H9 (cell line): ENCODE data around the gene IRF4. TPM values are rescaled to one million over a fixed set of nuclear protein-coding genes. Genes with fewer than 3 reads are reported as not detected.

Source experiments
- DNase-seq: peaks from one replicate; pipeline ENCODE4 v3.0.0-alpha.2; 2017
- H2AFZ ChIP-seq: one replicate; pipeline ENCODE4 v1.6.1; 2013; ENCODE audit warnings: mild to moderate bottlenecking, low read length, control low read depth, moderate library complexity
- H2AK5ac ChIP-seq: 2 replicates; pipeline ENCODE4 v1.6.1; 2013; ENCODE audit warnings: low read length, control low read depth, mixed read lengths; ENCODE audit not compliant: insufficient read length
- H2BK120ac ChIP-seq: one replicate; pipeline ENCODE4 v1.6.1; 2013; ENCODE audit warnings: low read depth, mild to moderate bottlenecking, low read length, control low read depth, inconsistent platforms; ENCODE audit not compliant: poor library complexity, severe bottlenecking
- H2BK12ac ChIP-seq: 2 replicates; pipeline ENCODE4 v1.6.1; 2013; ENCODE audit warnings: low read length, control low read depth, mixed read lengths, low read depth; ENCODE audit not compliant: insufficient read length
- H2BK15ac ChIP-seq: 2 replicates; pipeline ENCODE4 v1.6.1; 2013; ENCODE audit warnings: low read depth, low read length, control low read depth
- H2BK20ac ChIP-seq: one replicate; pipeline ENCODE4 v1.6.1; 2013; ENCODE audit warnings: low read depth, mild to moderate bottlenecking, low read length, control low read depth, inconsistent platforms; ENCODE audit not compliant: poor library complexity, severe bottlenecking
- H2BK5ac ChIP-seq: 2 replicates; pipeline ENCODE4 v1.6.1; 2013; ENCODE audit warnings: low read length, control low read depth, mixed read lengths; ENCODE audit not compliant: insufficient read length
- H3K14ac ChIP-seq: 2 replicates; pipeline ENCODE4 v1.6.1; 2013; ENCODE audit warnings: low read length, control low read depth; ENCODE audit not compliant: insufficient read depth
- H3K18ac ChIP-seq: 2 replicates; pipeline ENCODE4 v1.6.1; 2013; ENCODE audit warnings: low read depth, mild to moderate bottlenecking, mixed read lengths, low read length, control low read depth; ENCODE audit not compliant: insufficient read length
- H3K23ac ChIP-seq: 2 replicates; pipeline ENCODE4 v1.6.1; 2013; ENCODE audit warnings: low read length, control low read depth, mixed read lengths, low read depth; ENCODE audit not compliant: insufficient read length
- H3K23me2 ChIP-seq: 2 replicates; pipeline ENCODE4 v1.6.1; 2013; ENCODE audit warnings: low read depth, mild to moderate bottlenecking, mixed read lengths, low read length, control low read depth; ENCODE audit not compliant: insufficient read length, poor library complexity, severe bottlenecking
- H3K27ac ChIP-seq: 2 replicates; pipeline ENCODE4 v1.5.1; 2013; ENCODE audit warnings: low read length, control low read depth, mixed read lengths, low read depth; ENCODE audit not compliant: insufficient read length
- H3K27me3 ChIP-seq: 2 replicates; pipeline ENCODE4 v1.6.1; 2013; ENCODE audit warnings: low read length, control low read depth, inconsistent platforms; ENCODE audit not compliant: insufficient read depth
- H3K4ac ChIP-seq: 2 replicates; pipeline ENCODE4 v1.6.1; 2013; ENCODE audit warnings: low read depth, mild to moderate bottlenecking, control low read depth, inconsistent platforms, low read length, moderate library complexity
- H3K4me1 ChIP-seq: 2 replicates; pipeline ENCODE4 v1.6.1; 2013; ENCODE audit warnings: low read length, control low read depth, inconsistent platforms; ENCODE audit not compliant: insufficient read depth
- H3K4me2 ChIP-seq: 2 replicates; pipeline ENCODE4 v1.6.1; 2013; ENCODE audit warnings: low read length, control low read depth, mixed read lengths; ENCODE audit not compliant: insufficient read length, insufficient read depth
- H3K56ac ChIP-seq: 2 replicates; pipeline ENCODE4 v1.6.1; 2013; ENCODE audit warnings: low read depth, mild to moderate bottlenecking, mixed read lengths, low read length, control low read depth; ENCODE audit not compliant: insufficient read length
- H3K79me1 ChIP-seq: 2 replicates; pipeline ENCODE4 v1.6.1; 2013; ENCODE audit warnings: low read depth, mild to moderate bottlenecking, moderate library complexity, low read length, control low read depth, inconsistent platforms; ENCODE audit not compliant: insufficient read depth, poor library complexity, severe bottlenecking
- H3K79me2 ChIP-seq: 2 replicates; pipeline ENCODE4 v1.6.1; 2013; ENCODE audit warnings: low read length, control low read depth, inconsistent platforms; ENCODE audit not compliant: insufficient read depth
- H3K9ac ChIP-seq: 2 replicates; pipeline ENCODE4 v1.6.1; 2013; ENCODE audit warnings: low read length, control low read depth, mixed read lengths; ENCODE audit not compliant: insufficient read length; ENCODE audit errors: extremely low read depth
- H3K9me3 ChIP-seq: one replicate; pipeline ENCODE4 v1.6.1; 2013; ENCODE audit warnings: low read depth, low read length, inconsistent platforms; ENCODE audit not compliant: control insufficient read depth
- H3T11ph ChIP-seq: one replicate; pipeline ENCODE4 v1.6.1; 2013; ENCODE audit warnings: mild to moderate bottlenecking, low read length, control low read depth, inconsistent platforms
- H4K20me1 ChIP-seq: one replicate; pipeline ENCODE4 v1.6.1; 2013; ENCODE audit not compliant: control insufficient read depth, insufficient read length, insufficient read depth
- H4K5ac ChIP-seq: 2 replicates; pipeline ENCODE4 v1.6.1; 2013; ENCODE audit warnings: low read depth, mild to moderate bottlenecking, mixed read lengths, low read length, control low read depth; ENCODE audit not compliant: insufficient read length
- H4K8ac ChIP-seq: replicated peaks from 2 replicates; pipeline ENCODE4 v1.6.1; 2013; ENCODE audit warnings: low read length, control low read depth, mixed read lengths, low read depth; ENCODE audit not compliant: insufficient read length
- H4K91ac ChIP-seq: 2 replicates; pipeline ENCODE4 v1.6.1; 2013; ENCODE audit warnings: low read depth, mild to moderate bottlenecking, moderate library complexity, mixed read lengths, low read length, control low read depth; ENCODE audit not compliant: insufficient read length
- H3K27ac Mint-ChIP-seq, 3 experiments: 2 replicates in 2 of 3; 3 replicates in 1 of 3; pipeline ENCODE4 v1.8.0; 2020 to 2021; ENCODE audit warnings: mixed read lengths in 3 of 3, mild to moderate bottlenecking in 1 of 3, moderate library complexity in 1 of 3
- H3K27me3 Mint-ChIP-seq: 2 replicates; pipeline ENCODE4 v1.8.0; 2021; ENCODE audit warnings: low read depth, mild to moderate bottlenecking, moderate library complexity, mixed read lengths
- H3K36me3 Mint-ChIP-seq, 3 experiments: 2 replicates in 2 of 3; 3 replicates in 1 of 3; pipeline ENCODE4 v1.8.0; 2020 to 2021; ENCODE audit warnings: low read depth in 3 of 3, mixed read lengths in 3 of 3; ENCODE audit not compliant: insufficient read depth in 1 of 3
- H3K4me1 Mint-ChIP-seq, 2 experiments: 2 replicates each; pipeline ENCODE4 v1.8.0; 2020; ENCODE audit warnings: mixed read lengths in 2 of 2
- H3K4me3 Mint-ChIP-seq, 2 experiments: 2 replicates in 1 of 2; 3 replicates in 1 of 2; pipeline ENCODE4 v1.8.0; 2020 to 2021; ENCODE audit warnings: mild to moderate bottlenecking in 2 of 2, mixed read lengths in 2 of 2, moderate library complexity in 1 of 2
- H3K9me3 Mint-ChIP-seq, 2 experiments: 2 replicates in 1 of 2; 3 replicates in 1 of 2; pipeline ENCODE4 v1.8.0; 2020; ENCODE audit warnings: mild to moderate bottlenecking in 2 of 2, mixed read lengths in 2 of 2, moderate library complexity in 1 of 2
- CTCF ChIP-seq: fragments of 200-600 bp; sonication (generic); conservative IDR thresholded peaks from 3 replicates; pipeline ENCODE4 v1.8.0; 2021; ENCODE audit warnings: antibody characterized with exemption, mild to moderate bottlenecking
- WGBS: extraction: QIAGEN DNeasy Blood & Tissue Kit; methylation state at CpG from one replicate; pipeline ENCODE4 v1.1.7; 2013; ENCODE audit warnings: missing lambda C conversion rate, low lambda C conversion rate, mixed read lengths; ENCODE audit not compliant: insufficient read length; ENCODE audit errors: extremely low coverage; 5-methylcytosine and 5-hydroxymethylcytosine counted together
- total RNA-seq: library from RNA; stranded (reverse); gene quantifications from 2 replicates; pipeline ENCODE4 v1.2.1, GENCODE V29; 2021

IRF4 gene
- total RNA-seq, 1 experiment from 2014 or later: 0.31 TPM

GRCh38 chr6:448296-449056 is 56.9 kb downstream of the IRF4 start:
- no CpG with 5 or more reads among the region's 19 CpGs for WGBS
- H3K27ac ChIP-seq: no peak overlapping the region

More at GRCh38 chr6:448296-449056, 56.9 kb downstream of the IRF4 start:
- Histone ChIP-seq H3K56ac (no peak overlapping the region), H3K4me2 (no peak overlapping the region), H3K79me2 (no peaks in the 10 kb centered on the region), H2BK5ac (no peak overlapping the region), H2AK5ac (no peak overlapping the region), H3K9me3 (peaks cover 6% of the 10 kb centered on the region), H3K27me3 (no peaks in the 10 kb centered on the region), H2BK20ac (no peak overlapping the region), H2AFZ (no peak overlapping the region), H4K8ac (no peak overlapping the region), H3K18ac (no peak overlapping the region), H3K79me1 (no peaks in the 10 kb centered on the region), H3K9ac (no peak overlapping the region), H4K5ac (no peak overlapping the region), H3K23ac (no peak overlapping the region), H3T11ph (no peak overlapping the region), H3K4ac (no peak overlapping the region), H4K20me1 (no peaks in the 10 kb centered on the region), H3K23me2 (no peaks in the 10 kb centered on the region), H2BK12ac (no peak overlapping the region), H4K91ac (no peak overlapping the region), H3K4me1 (no peaks in the 10 kb centered on the region), H2BK15ac (no peak overlapping the region), H2BK120ac (no peak overlapping the region), H3K14ac (no peak overlapping the region)
- peak; percentile 10 for DNase-seq
- no peak for TF ChIP-seq CTCF
- no peaks in the 10 kb centered on the region for H3K4me1 Mint-ChIP-seq
- no peak overlapping the region for H3K27ac Mint-ChIP-seq
- peaks cover 15 to 23% of the 10 kb centered on the region in 2 experiments for H3K9me3 Mint-ChIP-seq
- no peaks in the 10 kb centered on the region; the same call in 1 of the 2 replicates for H3K27me3 Mint-ChIP-seq
- no peak overlapping the region for H3K4me3 Mint-ChIP-seq
- H3K36me3 Mint-ChIP-seq: peaks cover 3 to 22% (median 11%) of the 10 kb centered on the region in 3 experiments; a peak in 6 of 7 replicates
